ENCODE measurements around the gene SOCS2. TPM values are rescaled to one million over a fixed set of nuclear protein-coding genes. Genes with fewer than 3 reads are reported as not detected.

SOCS2 gene
- total RNA-seq = 80.9 and 86.0 TPM in 2 replicates

GRCh38 chr12:93571925-93572711 is at the start of gene SOCS2:
Gene SOCS2 (plus strand): TSS chr12:93572675. CDS start chr12:93572898, 223 bp downstream.

Other genes starting within 250 kb of the SOCS2 start
- gene NUDT4, start 194.8 kb upstream of the SOCS2 start, total RNA-seq = 85.8 and 104 TPM in 2 replicates
- gene UBE2N, start 130.7 kb upstream of the SOCS2 start, total RNA-seq = 134 and 136 TPM in 2 replicates
- 45.9 and 71.7 TPM in 2 replicates for gene MRPL42, start 105.2 kb upstream of the SOCS2 start, total RNA-seq
- 9.9 and 11.4 TPM in 2 replicates for gene CRADD, start 104.7 kb downstream of the SOCS2 start, total RNA-seq